ENCODE measurements around the gene COL5A1.

- TF ChIP-seq CTCF (conservative IDR thresholded peaks at IDR 0.05; ENCODE audit: low read depth in 2 of 2) = no peak
- no peak for TF ChIP-seq REST (IDR thresholded peaks at IDR 0.05; ENCODE audit: unreplicated experiment)
- no peak for TF ChIP-seq POLR2AphosphoS5 (IDR thresholded peaks at IDR 0.05; ENCODE audit: low read depth)
- no peak for TF ChIP-seq EZH2 (IDR thresholded peaks at IDR 0.05; ENCODE audit: low read depth, unreplicated experiment)
Measured at GRCh38 chr9:134676361-134676760, 34.8 kb downstream of the COL5A1 start.

Data from GM23338 (cell line).